ENCODE measurements around the gene HS6ST2. TPM values are rescaled to one million over a fixed set of nuclear protein-coding genes. Genes with fewer than 3 reads are reported as not detected.
"Not testable (repeated sequence)": the region's sequence is repeated elsewhere in the genome, so short reads cannot be mapped to it uniquely, and the experiment has no call there.

Gene HS6ST2
- total RNA-seq, 1 donor from 2014 or later: 6.2 TPM

GRCh38 chrX:132990835-132991234 lies 32.4 kb upstream of the HS6ST2 start:
- TF ChIP-seq CTCF (IDR thresholded peaks at IDR 0.05): no peak
- H3K27ac Mint-ChIP-seq (ENCODE audit: unreplicated experiment): no peak overlapping the region
- no peaks in the 10 kb centered on the region for H3K9me3 Mint-ChIP-seq (ENCODE audit: unreplicated experiment)
- no peaks in the 10 kb centered on the region for H3K36me3 Mint-ChIP-seq (ENCODE audit: unreplicated experiment)
- H3K4me1 Mint-ChIP-seq (ENCODE audit: unreplicated experiment): no peaks in the 10 kb centered on the region
- H3K27me3 Mint-ChIP-seq (ENCODE audit: unreplicated experiment): peaks cover 16% of the 10 kb centered on the region
- no peak overlapping the region for H3K4me3 Mint-ChIP-seq (ENCODE audit: unreplicated experiment)
- DNase-seq (ENCODE audit: extremely low spot score, unreplicated experiment): no peak

GRCh38 chrX:132986556-132986955 lies 28.1 kb upstream of the HS6ST2 start:
- H3K36me3 Mint-ChIP-seq (ENCODE audit: unreplicated experiment): no peaks in the 10 kb centered on the region
- H3K9me3 Mint-ChIP-seq (ENCODE audit: unreplicated experiment): no peaks in the 10 kb centered on the region
- H3K27me3 Mint-ChIP-seq (ENCODE audit: unreplicated experiment): peaks cover 22% of the 10 kb centered on the region
- no peaks in the 10 kb centered on the region for H3K4me1 Mint-ChIP-seq (ENCODE audit: unreplicated experiment)
- no peak for TF ChIP-seq CTCF (IDR thresholded peaks at IDR 0.05)
- no peak for DNase-seq (ENCODE audit: extremely low spot score, unreplicated experiment)
- H3K27ac Mint-ChIP-seq (ENCODE audit: unreplicated experiment): no peak overlapping the region
- no peak overlapping the region for H3K4me3 Mint-ChIP-seq (ENCODE audit: unreplicated experiment)

- no peak for DNase-seq (ENCODE audit: extremely low spot score, unreplicated experiment)
- Mint-ChIP-seq H3K9me3 (ENCODE audit: unreplicated experiment) (no peaks in the 10 kb centered on the region), H3K4me3 (ENCODE audit: unreplicated experiment) (no peak overlapping the region), H3K27ac (ENCODE audit: unreplicated experiment) (no peak overlapping the region), H3K4me1 (ENCODE audit: unreplicated experiment) (no peaks in the 10 kb centered on the region), H3K27me3 (ENCODE audit: unreplicated experiment) (peaks cover 20% of the 10 kb centered on the region), H3K36me3 (ENCODE audit: unreplicated experiment) (no peaks in the 10 kb centered on the region)
- no peak for TF ChIP-seq CTCF (IDR thresholded peaks at IDR 0.05)
Measured at GRCh38 chrX:132984058-132984650, 25.7 kb upstream of the HS6ST2 start.

GRCh38 chrX:132983496-132983895 lies 25.1 kb upstream of the HS6ST2 start:
- H3K9me3 Mint-ChIP-seq (ENCODE audit: unreplicated experiment): no peaks in the 10 kb centered on the region
- DNase-seq (ENCODE audit: extremely low spot score, unreplicated experiment): no peak
- H3K4me1 Mint-ChIP-seq (ENCODE audit: unreplicated experiment): no peaks in the 10 kb centered on the region
- no peak overlapping the region for H3K27ac Mint-ChIP-seq (ENCODE audit: unreplicated experiment)
- H3K36me3 Mint-ChIP-seq (ENCODE audit: unreplicated experiment): no peaks in the 10 kb centered on the region
- TF ChIP-seq CTCF (IDR thresholded peaks at IDR 0.05): no peak
- H3K27me3 Mint-ChIP-seq (ENCODE audit: unreplicated experiment): peaks cover 16% of the 10 kb centered on the region
- H3K4me3 Mint-ChIP-seq (ENCODE audit: unreplicated experiment): no peak overlapping the region

GRCh38 chrX:132980035-132980434 lies 21.6 kb upstream of the HS6ST2 start:
- H3K27ac Mint-ChIP-seq (ENCODE audit: unreplicated experiment); DNase-seq (ENCODE audit: extremely low spot score, unreplicated experiment); H3K9me3 Mint-ChIP-seq (ENCODE audit: unreplicated experiment); H3K4me1 Mint-ChIP-seq (ENCODE audit: unreplicated experiment); H3K36me3 Mint-ChIP-seq (ENCODE audit: unreplicated experiment); H3K4me3 Mint-ChIP-seq (ENCODE audit: unreplicated experiment): not testable (repeated sequence)
- H3K27me3 Mint-ChIP-seq (ENCODE audit: unreplicated experiment): peaks cover 13% of the 10 kb centered on the region
